DMS53 treated with DMSO at 0.1 percent for 48 hours (cell line): ENCODE results near the gene TNXB.

Experiments used
- DNase-seq: peaks from one replicate; lab custom pipeline; 2025; ENCODE audit not compliant: unreplicated experiment; lab: John Stamatoyannopoulos, UW

The TNXB gene, protein sequence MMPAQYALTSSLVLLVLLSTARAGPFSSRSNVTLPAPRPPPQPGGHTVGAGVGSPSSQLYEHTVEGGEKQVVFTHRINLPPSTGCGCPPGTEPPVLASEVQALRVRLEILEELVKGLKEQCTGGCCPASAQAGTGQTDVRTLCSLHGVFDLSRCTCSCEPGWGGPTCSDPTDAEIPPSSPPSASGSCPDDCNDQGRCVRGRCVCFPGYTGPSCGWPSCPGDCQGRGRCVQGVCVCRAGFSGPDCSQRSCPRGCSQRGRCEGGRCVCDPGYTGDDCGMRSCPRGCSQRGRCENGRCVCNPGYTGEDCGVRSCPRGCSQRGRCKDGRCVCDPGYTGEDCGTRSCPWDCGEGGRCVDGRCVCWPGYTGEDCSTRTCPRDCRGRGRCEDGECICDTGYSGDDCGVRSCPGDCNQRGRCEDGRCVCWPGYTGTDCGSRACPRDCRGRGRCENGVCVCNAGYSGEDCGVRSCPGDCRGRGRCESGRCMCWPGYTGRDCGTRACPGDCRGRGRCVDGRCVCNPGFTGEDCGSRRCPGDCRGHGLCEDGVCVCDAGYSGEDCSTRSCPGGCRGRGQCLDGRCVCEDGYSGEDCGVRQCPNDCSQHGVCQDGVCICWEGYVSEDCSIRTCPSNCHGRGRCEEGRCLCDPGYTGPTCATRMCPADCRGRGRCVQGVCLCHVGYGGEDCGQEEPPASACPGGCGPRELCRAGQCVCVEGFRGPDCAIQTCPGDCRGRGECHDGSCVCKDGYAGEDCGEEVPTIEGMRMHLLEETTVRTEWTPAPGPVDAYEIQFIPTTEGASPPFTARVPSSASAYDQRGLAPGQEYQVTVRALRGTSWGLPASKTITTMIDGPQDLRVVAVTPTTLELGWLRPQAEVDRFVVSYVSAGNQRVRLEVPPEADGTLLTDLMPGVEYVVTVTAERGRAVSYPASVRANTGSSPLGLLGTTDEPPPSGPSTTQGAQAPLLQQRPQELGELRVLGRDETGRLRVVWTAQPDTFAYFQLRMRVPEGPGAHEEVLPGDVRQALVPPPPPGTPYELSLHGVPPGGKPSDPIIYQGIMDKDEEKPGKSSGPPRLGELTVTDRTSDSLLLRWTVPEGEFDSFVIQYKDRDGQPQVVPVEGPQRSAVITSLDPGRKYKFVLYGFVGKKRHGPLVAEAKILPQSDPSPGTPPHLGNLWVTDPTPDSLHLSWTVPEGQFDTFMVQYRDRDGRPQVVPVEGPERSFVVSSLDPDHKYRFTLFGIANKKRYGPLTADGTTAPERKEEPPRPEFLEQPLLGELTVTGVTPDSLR (N-terminal part only)

GRCh38 chr6:32109114-32109764, at the start of gene TNXB:
TSS of gene TNXB (minus strand) at chr6:32109338. CDS start at chr6:32098198, 11,140 bp downstream.
- no peak for DNase-seq

DNA sequence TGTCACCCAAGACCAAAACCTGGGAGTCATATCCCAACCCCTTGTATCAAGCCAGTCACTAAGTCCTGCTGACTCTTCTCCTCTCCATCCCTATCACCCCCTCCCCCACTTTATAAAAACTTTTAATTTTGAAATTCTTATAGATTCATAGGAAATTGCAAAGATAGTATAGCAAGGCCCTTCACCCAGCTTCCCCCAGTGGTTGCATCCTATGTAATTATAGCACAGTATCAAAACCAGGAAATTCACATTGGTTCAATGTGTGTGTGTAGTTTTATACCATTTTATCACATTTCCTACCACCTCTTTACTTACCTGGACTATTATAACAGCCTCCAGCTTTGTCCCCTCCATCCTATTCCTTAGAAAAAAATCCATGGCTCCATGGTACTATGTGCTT, 48.9 kb upstream of the TNXB start:
- DNase-seq, result no peak

- no peak for DNase-seq
Measured at GRCh38 chr6:32156891-32157290, 47.8 kb upstream of the TNXB start.

GRCh38 chr6:32154514-32155161, 45.5 kb upstream of the TNXB start:
- peak; percentile 77 for DNase-seq

DNA sequence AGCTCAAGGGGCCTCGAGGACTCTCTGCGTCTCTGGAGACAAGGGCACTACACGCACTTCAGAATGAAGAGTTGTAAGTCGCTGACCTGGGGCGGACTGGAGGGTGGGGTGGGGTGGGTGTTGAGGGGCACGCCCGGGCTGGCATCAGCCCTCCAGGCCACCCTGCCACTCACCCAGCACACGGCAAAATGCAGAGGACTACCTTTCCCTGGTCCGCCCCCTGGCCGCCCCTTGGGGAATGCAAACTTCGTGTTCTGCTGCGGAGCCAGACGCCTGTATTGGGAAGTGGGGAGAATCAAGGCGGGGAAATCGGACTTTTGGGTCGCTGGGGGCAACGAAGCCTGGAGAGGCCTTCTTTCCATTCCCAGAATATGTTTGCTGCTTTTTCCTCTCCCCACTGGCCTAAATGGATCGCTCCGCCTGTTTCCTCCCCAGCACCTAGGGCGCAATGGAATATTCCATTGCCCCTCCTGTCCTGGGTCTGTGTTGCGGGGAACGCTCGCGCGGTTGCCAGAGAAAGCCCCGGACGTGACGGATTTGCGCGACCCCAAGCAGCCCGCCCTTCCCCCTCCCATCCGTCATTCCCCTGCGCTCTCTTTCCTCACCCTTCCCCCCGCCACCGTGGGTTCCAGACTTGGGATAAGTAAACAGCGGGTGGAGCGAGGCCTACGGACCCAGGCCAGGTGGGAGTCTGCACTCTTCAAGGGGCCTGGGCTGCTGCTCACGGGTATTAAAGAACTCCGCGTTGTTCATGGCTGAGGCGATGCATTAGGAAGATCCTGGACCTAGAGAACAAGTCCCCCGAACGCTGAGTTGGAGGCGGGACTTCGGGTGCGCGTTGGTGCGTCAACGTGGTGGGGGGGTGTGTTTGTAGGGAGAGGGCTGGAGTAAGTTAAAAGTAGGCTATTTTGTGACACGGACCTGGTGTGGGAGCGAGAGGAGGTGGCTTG, 44.7 kb upstream of the TNXB start, which contains the start of gene PPT2:
TSS of gene PPT2 (plus strand) at position 578 of the 950 bp plus-strand sequence. CDS start 454 bp downstream, outside the sequence.
- peak; percentile 56 for DNase-seq

DNA sequence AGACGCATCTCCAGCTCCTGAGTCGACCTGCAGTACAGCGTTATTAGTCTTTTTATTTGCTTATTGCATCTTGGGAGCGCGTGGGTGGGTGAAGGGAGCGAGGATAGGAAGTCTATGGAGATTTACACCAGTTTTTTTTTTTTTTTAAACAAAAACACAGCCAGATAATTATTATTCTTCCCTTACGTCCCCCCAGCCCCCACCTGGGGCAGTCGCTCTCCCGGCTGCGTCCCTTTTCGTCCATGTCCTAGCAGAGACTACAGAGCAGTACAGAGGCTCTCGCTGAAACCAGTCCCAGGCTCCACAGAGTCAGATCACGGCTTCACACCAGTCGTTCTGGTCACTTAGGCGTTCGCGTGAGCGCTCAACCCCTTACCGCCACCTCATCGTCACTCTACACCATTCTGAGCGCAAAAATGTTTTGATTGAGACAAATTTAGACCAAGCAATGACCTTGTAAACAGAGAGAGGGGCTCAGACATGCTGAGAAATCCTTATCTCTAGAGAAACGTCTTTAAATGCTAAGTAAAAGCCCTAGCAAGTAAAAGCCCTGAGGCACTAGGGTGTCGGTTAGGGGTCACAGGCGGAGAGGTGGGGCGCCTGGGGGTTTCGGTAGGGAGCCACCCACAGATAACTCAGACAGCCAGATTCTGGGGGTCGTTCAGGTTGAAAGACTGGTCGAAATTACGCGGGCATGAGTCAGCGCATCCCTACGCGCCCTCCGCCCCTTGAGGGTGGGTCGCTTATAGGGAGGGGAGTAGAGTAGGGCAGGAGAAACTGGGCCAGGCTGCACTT, 43.8 kb upstream of the TNXB start:
- no peak for DNase-seq

GRCh38 chr6:32151863-32152768, 43.0 kb upstream of the TNXB start, which contains the start of gene PRRT1:
TSS of gene PRRT1 (minus strand) at chr6:32151939. CDS start at chr6:32151827, 112 bp downstream.
- DNase-seq, result no peak

DNA sequence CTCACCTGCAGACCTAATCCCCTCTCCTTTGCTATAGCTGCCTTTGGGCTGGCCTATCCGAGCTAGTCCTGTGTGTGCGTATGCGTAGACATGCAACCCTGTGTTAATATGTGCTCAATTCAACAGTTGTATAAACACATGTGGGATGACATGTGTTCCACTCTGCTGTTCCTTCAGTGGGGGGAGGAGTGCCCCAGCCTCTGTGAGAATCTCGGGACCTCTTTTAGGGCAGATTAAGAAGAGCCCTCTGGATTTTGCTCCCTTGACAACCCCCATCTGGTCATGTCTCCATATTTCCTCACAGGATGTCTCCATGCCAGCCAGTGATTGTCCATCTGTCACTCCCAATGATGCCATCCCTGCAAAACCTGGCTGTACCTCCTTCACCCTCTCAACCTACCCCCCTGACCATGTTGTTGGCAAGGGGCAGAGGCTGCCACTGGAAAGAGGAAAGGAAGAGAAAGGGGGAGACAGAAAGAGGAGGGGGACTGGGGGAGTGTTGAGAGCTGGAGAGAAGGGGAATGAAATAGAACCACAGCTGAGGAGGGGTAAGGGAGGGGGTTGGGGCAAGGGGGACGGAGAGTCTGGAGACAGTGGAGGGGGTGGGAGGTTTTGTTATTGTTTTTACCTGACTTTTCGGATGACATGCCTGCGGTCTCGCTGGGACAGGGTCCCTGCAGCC, 42.2 kb upstream of the TNXB start:
- no peak for DNase-seq

- no peak for DNase-seq
Measured at GRCh38 chr6:32149932-32150870, 41.1 kb upstream of the TNXB start.

GRCh38 chr6:32149092-32149755, 40.1 kb upstream of the TNXB start:
- DNase-seq, result no peak

- DNase-seq, result no peak
Measured at GRCh38 chr6:32148289-32149091, 39.4 kb upstream of the TNXB start.

DNA sequence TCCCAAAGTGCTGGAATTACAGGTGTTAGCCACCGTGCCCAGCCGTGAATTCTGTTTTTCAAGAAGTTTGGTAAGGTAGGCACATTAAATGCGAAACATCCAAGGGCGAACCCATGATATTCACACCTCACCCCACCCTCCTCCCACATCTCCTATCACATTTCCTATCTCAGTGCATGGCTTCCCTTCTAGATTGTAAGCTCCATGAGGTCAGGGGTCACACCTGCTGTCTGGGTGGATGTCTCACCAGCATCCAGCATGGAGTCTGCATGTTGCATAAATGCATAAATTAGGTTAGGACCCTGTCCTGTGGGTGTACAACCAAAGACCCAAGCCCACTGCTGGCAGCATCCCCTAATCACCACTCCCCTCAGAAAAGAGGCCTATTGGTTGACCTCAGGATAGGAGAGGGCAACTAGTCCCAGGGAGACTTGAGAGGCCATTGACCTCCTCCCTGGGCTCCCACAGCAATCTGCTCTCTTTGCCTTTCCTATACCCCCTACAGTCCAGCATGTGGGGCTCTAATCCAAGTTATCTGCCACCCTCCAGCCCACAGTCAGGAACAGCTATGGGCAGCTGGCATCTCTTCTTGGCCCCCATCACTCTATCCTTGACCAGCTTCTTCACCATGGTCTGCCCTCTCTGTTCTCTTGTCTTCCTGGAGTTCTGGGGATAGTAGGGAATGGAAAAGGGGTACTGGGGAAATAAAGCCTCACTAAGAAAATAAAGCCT, 38.4 kb upstream of the TNXB start:
- no peak for DNase-seq

DNA sequence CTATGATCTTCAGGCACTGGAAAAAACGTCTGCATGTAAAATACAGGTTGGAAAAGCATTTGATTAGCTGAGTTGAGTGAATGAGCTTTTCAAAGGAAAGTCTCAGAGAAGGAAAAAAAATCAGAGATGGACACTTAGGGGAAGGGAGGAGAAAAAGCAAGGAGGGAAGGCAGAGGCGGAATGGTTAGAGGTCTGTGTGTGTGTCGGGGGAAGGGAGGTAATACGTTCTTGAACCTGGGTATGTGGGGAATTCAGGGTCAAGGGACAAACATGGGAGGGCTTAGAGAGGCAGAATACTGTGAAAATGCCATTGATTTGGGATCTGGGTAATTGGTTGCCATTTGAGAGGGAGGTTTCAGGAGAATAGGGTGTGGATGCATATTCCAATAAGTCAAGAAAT, 37.5 kb upstream of the TNXB start:
- DNase-seq, result no peak
